MM.1S (cell line): ENCODE measurements around the gene KRT74.

ENCODE experiments used
- DNase-seq: peaks from one replicate; pipeline ENCODE4 v3.0.0-alpha.2; 2015
- H2AFZ ChIP-seq: fragments of 300-600 bp; sonication (generic); 2 replicates; pipeline ENCODE4 v1.6.0; 2016; ENCODE audit warnings: antibody characterized with exemption, low read length
- H3F3A ChIP-seq: fragments of 300-600 bp; sonication (generic); 2 replicates; pipeline ENCODE4 v1.6.1; 2016; ENCODE audit warnings: mild to moderate bottlenecking, antibody characterized with exemption, low read length, moderate library complexity, mixed read lengths; ENCODE audit not compliant: insufficient read depth
- H3K27ac ChIP-seq: fragments of 300-600 bp; sonication (generic); 2 replicates; pipeline ENCODE4 v1.5.1; 2016; ENCODE audit warnings: mild to moderate bottlenecking, low read length
- H3K27me3 ChIP-seq: fragments of 300-600 bp; sonication (generic); replicated peaks from 2 replicates; pipeline ENCODE4 v1.6.0; 2016; ENCODE audit warnings: low read length; ENCODE audit not compliant: insufficient read depth
- H3K36me3 ChIP-seq: fragments of 300-600 bp; sonication (generic); replicated peaks from 2 replicates; pipeline ENCODE4 v1.6.1; 2016; ENCODE audit warnings: mild to moderate bottlenecking, low read length, mixed read lengths; ENCODE audit not compliant: insufficient read depth
- H3K4me1 ChIP-seq: fragments of 300-600 bp; sonication (generic); 2 replicates; pipeline ENCODE4 v1.6.1; 2016; ENCODE audit warnings: low read length, mixed read lengths
- H3K4me2 ChIP-seq: fragments of 300-600 bp; sonication (generic); 2 replicates; pipeline ENCODE4 v1.6.0; 2016; ENCODE audit warnings: low read depth, low read length
- H3K4me3 ChIP-seq: fragments of 300-600 bp; sonication (generic); 2 replicates; pipeline ENCODE4 v1.5.1; 2016; ENCODE audit warnings: low read length, mixed read lengths
- H3K79me2 ChIP-seq: fragments of 300-600 bp; sonication (generic); 2 replicates; pipeline ENCODE4 v1.6.1; 2016; ENCODE audit warnings: mixed run types, low read length, mixed read lengths
- H3K9ac ChIP-seq: fragments of 300-600 bp; sonication (generic); 2 replicates; pipeline ENCODE4 v1.6.1; 2016; ENCODE audit warnings: low read length, mixed read lengths
- H3K9me2 ChIP-seq: fragments of 300-600 bp; sonication (generic); replicated peaks from 2 replicates; pipeline ENCODE4 v1.6.1; 2016; ENCODE audit warnings: mild to moderate bottlenecking, low read length, mixed read lengths; ENCODE audit not compliant: insufficient read depth
- H3K9me3 ChIP-seq: fragments of 300-600 bp; sonication (generic); replicated peaks from 2 replicates; pipeline ENCODE4 v1.6.1; 2016; ENCODE audit warnings: mild to moderate bottlenecking, low read length, mixed read lengths; ENCODE audit not compliant: insufficient read depth
- H4K20me1 ChIP-seq: fragments of 300-600 bp; sonication (generic); 2 replicates; pipeline ENCODE4 v1.6.1; 2016; ENCODE audit warnings: mild to moderate bottlenecking, low read length, moderate library complexity, mixed read lengths; ENCODE audit not compliant: insufficient read depth
- CTCF ChIP-seq: fragments of 300-600 bp; sonication (generic); IDR thresholded peaks from 2 replicates; pipeline ENCODE4 v1.5.1; 2016; ENCODE audit warnings: antibody characterized with exemption, low read length, mixed read lengths
- EZH2 ChIP-seq: fragments of 300-600 bp; sonication (generic); optimal IDR thresholded peaks from 2 replicates; pipeline ENCODE3; 2017; ENCODE audit warnings: low read depth, mild to moderate bottlenecking, antibody characterized with exemption, low read length, mixed read lengths
- EZH2phosphoT487 ChIP-seq: fragments of 300-600 bp; sonication (generic); IDR thresholded peaks from 2 replicates; pipeline ENCODE4 v1.6.1; 2018; ENCODE audit warnings: antibody characterized with exemption, low read length

The KRT74 gene

GRCh38 chr12:52531566-52532300, 41.9 kb downstream of the KRT74 start:
- Histone ChIP-seq H3F3A (no peaks in the 10 kb centered on the region), H3K4me1 (no peaks in the 10 kb centered on the region), H3K79me2 (no peaks in the 10 kb centered on the region), H4K20me1 (no peaks in the 10 kb centered on the region), H3K27ac (no peak overlapping the region), H3K4me3 (no peak overlapping the region), H3K36me3 (no peaks in the 10 kb centered on the region), H3K9ac (no peak overlapping the region), H2AFZ (no peak overlapping the region), H3K27me3 (peaks cover 29% of the 10 kb centered on the region), H3K9me2 (no peaks in the 10 kb centered on the region), H3K4me2 (no peak overlapping the region), H3K9me3 (no peaks in the 10 kb centered on the region)
- TF ChIP-seq EZH2, result no peak
- TF ChIP-seq CTCF, result no peak
- no peak for TF ChIP-seq EZH2phosphoT487
- DNase-seq, result no peak

- peaks cover 35% of the 10 kb centered on the region for H3K27me3 ChIP-seq
- no peaks in the 10 kb centered on the region for H3K9me3 ChIP-seq
- H3K9me2 ChIP-seq, result no peaks in the 10 kb centered on the region
- H3F3A ChIP-seq, result no peaks in the 10 kb centered on the region
- no peaks in the 10 kb centered on the region for H3K79me2 ChIP-seq
- H3K9ac ChIP-seq, result no peak overlapping the region
- H4K20me1 ChIP-seq, result no peaks in the 10 kb centered on the region
- TF ChIP-seq EZH2phosphoT487, result no peak
- no peak for TF ChIP-seq CTCF
- TF ChIP-seq EZH2, result no peak
- no peaks in the 10 kb centered on the region for H3K36me3 ChIP-seq
- H3K27ac ChIP-seq, result no peak overlapping the region
- no peak overlapping the region for H3K4me2 ChIP-seq
- no peak overlapping the region for H2AFZ ChIP-seq
- no peaks in the 10 kb centered on the region for H3K4me1 ChIP-seq
- no peak for DNase-seq
- no peak overlapping the region for H3K4me3 ChIP-seq
Observed at GRCh38 chr12:52530905-52531304, 42.7 kb downstream of the KRT74 start.

- no peak overlapping the region for H3K4me2 ChIP-seq
- H3K9ac ChIP-seq, result no peak overlapping the region
- H3K36me3 ChIP-seq, result no peaks in the 10 kb centered on the region
- H3F3A ChIP-seq, result no peaks in the 10 kb centered on the region
- H4K20me1 ChIP-seq, result no peaks in the 10 kb centered on the region
- no peaks in the 10 kb centered on the region for H3K9me2 ChIP-seq
- no peaks in the 10 kb centered on the region for H3K9me3 ChIP-seq
- H3K4me1 ChIP-seq, result no peaks in the 10 kb centered on the region
- DNase-seq, result no peak
- no peaks in the 10 kb centered on the region for H3K79me2 ChIP-seq
- TF ChIP-seq EZH2phosphoT487 (no peak), CTCF (no peak), EZH2 (no peak)
- H3K27me3 ChIP-seq, result peaks cover 40% of the 10 kb centered on the region
- no peak overlapping the region for H3K4me3 ChIP-seq
- H2AFZ ChIP-seq, result no peak overlapping the region
- H3K27ac ChIP-seq, result no peak overlapping the region
Observed at GRCh38 chr12:52530366-52530765, 43.3 kb downstream of the KRT74 start.
